Liver (tissue), 9 donors: ENCODE data around the gene SLC26A1. TPM values are rescaled to one million over a fixed set of nuclear protein-coding genes. Genes with fewer than 3 reads are reported as not detected.

Experiments used
- DNase-seq: peaks from one replicate; pipeline ENCODE4 v3.0.0-alpha.2; 2017; ENCODE audit warnings: low spot score
- H3K27ac ChIP-seq, 2 donors: one replicate each; pipeline ENCODE4 v1.7.0; 2013; ENCODE audit warnings: inconsistent platforms in 2 of 2, low read length in 2 of 2, control low read depth in 1 of 2, low read depth in 1 of 2, mild to moderate bottlenecking in 1 of 2
- H3K27me3 ChIP-seq, 4 donors: one replicate each; pipeline versions ENCODE4 v1.6.1 to v1.7.0; 2013; ENCODE audit warnings: low read length in 3 of 4, inconsistent platforms in 1 of 4, mild to moderate bottlenecking in 1 of 4, moderate library complexity in 1 of 4; ENCODE audit not compliant: control insufficient read depth in 4 of 4, insufficient read depth in 4 of 4
- H3K36me3 ChIP-seq, 4 donors: one replicate each; pipeline versions ENCODE4 v1.6.1 to v1.7.0; 2013; ENCODE audit warnings: low read length in 3 of 4, mild to moderate bottlenecking in 3 of 4, low read depth in 1 of 4, moderate library complexity in 1 of 4; ENCODE audit not compliant: control insufficient read depth in 4 of 4, insufficient read depth in 3 of 4
- H3K4me1 ChIP-seq, 4 donors: one replicate each; pipeline versions ENCODE4 v1.6.1 to v1.7.0; 2013; ENCODE audit warnings: low read length in 3 of 4, mild to moderate bottlenecking in 3 of 4, moderate library complexity in 1 of 4; ENCODE audit not compliant: control insufficient read depth in 4 of 4, insufficient read depth in 4 of 4
- H3K4me3 ChIP-seq, 3 donors: one replicate each; pipeline versions ENCODE4 v1.6.1 to v1.7.0; 2013; ENCODE audit warnings: low read length in 3 of 3, control low read depth in 1 of 3, low read depth in 1 of 3, mild to moderate bottlenecking in 1 of 3
- H3K9ac ChIP-seq, 2 donors: one replicate each; pipeline ENCODE4 v1.7.0; 2013; ENCODE audit warnings: low read length in 2 of 2, mild to moderate bottlenecking in 2 of 2, moderate library complexity in 2 of 2, control low read depth in 1 of 2, low read depth in 1 of 2
- H3K9me3 ChIP-seq, 4 donors: one replicate each; pipeline versions ENCODE4 v1.6.1 to v1.7.0; 2013; ENCODE audit warnings: low read length in 3 of 4; ENCODE audit not compliant: control insufficient read depth in 4 of 4
- ATF3 ChIP-seq: IDR thresholded peaks from 2 replicates; pipeline ENCODE4 v1.6.1; 2016; ENCODE audit warnings: antibody characterized with exemption
- EGR1 ChIP-seq, 2 donors: IDR thresholded peaks; 2 replicates each; pipeline ENCODE4 v1.6.1; 2016 to 2018; ENCODE audit warnings: antibody characterized with exemption in 2 of 2, low read depth in 2 of 2
- FOXA1 ChIP-seq: IDR thresholded peaks from 2 replicates; pipeline ENCODE4 v1.6.1; 2016; ENCODE audit warnings: antibody characterized with exemption
- FOXA2 ChIP-seq: IDR thresholded peaks from 2 replicates; pipeline ENCODE4 v1.6.1; 2016; ENCODE audit warnings: antibody characterized with exemption
- GABPA ChIP-seq, 2 donors: IDR thresholded peaks in 1 of 2; conservative IDR thresholded peaks in 1 of 2; 2 replicates each; pipeline ENCODE4 v1.6.1; 2016; ENCODE audit warnings: antibody characterized with exemption in 2 of 2, mild to moderate bottlenecking in 1 of 2, moderate library complexity in 1 of 2
- HNF4A ChIP-seq, 2 donors: conservative IDR thresholded peaks; 2 replicates each; pipeline ENCODE4 v1.6.1; 2016; ENCODE audit warnings: antibody characterized with exemption in 2 of 2, mild to moderate bottlenecking in 2 of 2
- HNF4G ChIP-seq: IDR thresholded peaks from 2 replicates; pipeline ENCODE4 v1.6.1; 2016; ENCODE audit warnings: antibody characterized with exemption
- JUND ChIP-seq, 2 donors: IDR thresholded peaks; 2 replicates each; pipeline ENCODE4 v1.6.1; 2016; ENCODE audit warnings: antibody characterized with exemption in 2 of 2
- NR2F2 ChIP-seq: IDR thresholded peaks from 2 replicates; pipeline ENCODE4 v1.6.1; 2016; ENCODE audit warnings: antibody characterized with exemption
- REST ChIP-seq: IDR thresholded peaks from 2 replicates; pipeline ENCODE4 v1.6.1; 2016; ENCODE audit warnings: antibody characterized with exemption, mild to moderate bottlenecking
- RXRA ChIP-seq, 2 donors: IDR thresholded peaks; 2 replicates each; pipeline ENCODE4 v1.6.1; 2017 to 2018; ENCODE audit warnings: antibody characterized with exemption in 2 of 2, mild to moderate bottlenecking in 1 of 2
- TAF1 ChIP-seq: conservative IDR thresholded peaks from 2 replicates; pipeline ENCODE4 v1.6.1; 2016; ENCODE audit warnings: antibody characterized with exemption, mild to moderate bottlenecking
- YY1 ChIP-seq: IDR thresholded peaks from 2 replicates; pipeline ENCODE4 v1.6.1; 2016; ENCODE audit warnings: antibody characterized with exemption, mild to moderate bottlenecking
- WGBS: extraction: QIAGEN DNeasy Blood & Tissue Kit; methylation state at CpG from one replicate; pipeline ENCODE4 v1.1.7; 2013; 5-methylcytosine and 5-hydroxymethylcytosine counted together
- polyA plus RNA-seq, 2 donors: library from polyadenylated mRNA; stranded (reverse) in 1 of 2; unstranded in 1 of 2; fragments of 200-250 nt in 1 of 2; fragments of >200 nt in 1 of 2; fragmentation: Nextera tagmentation in 1 of 2; extraction: Ambion mirVana in 1 of 2; gene quantifications; one replicate each; pipeline versions ENCODE4 v1.2.1 to v1.2.3, GENCODE V29; 2013 to 2015
- total RNA-seq, 2 donors: library from RNA; depleted of rRNA; stranded (reverse); fragments of >200 nt; gene quantifications; one replicate each; pipeline ENCODE4 v1.2.3, GENCODE V29; 2014
- TF ChIP-seq, protein P1 (sequence below): IDR thresholded peaks from 2 replicates; pipeline ENCODE4 v1.6.1; 2016; ENCODE audit warnings: antibody characterized with exemption
- TF ChIP-seq, protein P2 (sequence below): IDR thresholded peaks from 2 replicates; pipeline ENCODE4 v1.6.1; 2016; ENCODE audit warnings: antibody characterized with exemption
- TF ChIP-seq, protein P3 (sequence below): fragments of 150-350 bp; IDR thresholded peaks from 2 replicates; pipeline ENCODE4 v1.5.1; 2017; ENCODE audit warnings: improper control_type of control experiment, low read depth, low read length; ENCODE audit not compliant: missing input control
- donor health status: healthy.
- donor health status: healthy.
- donor health status: healthy.
- donor health status: healthy.
- donor health status: healthy.

The SLC26A1 gene
- total and polyA plus RNA-seq, 4 donors: 5.1 to 41.0 (median 26.3) TPM

DNA sequence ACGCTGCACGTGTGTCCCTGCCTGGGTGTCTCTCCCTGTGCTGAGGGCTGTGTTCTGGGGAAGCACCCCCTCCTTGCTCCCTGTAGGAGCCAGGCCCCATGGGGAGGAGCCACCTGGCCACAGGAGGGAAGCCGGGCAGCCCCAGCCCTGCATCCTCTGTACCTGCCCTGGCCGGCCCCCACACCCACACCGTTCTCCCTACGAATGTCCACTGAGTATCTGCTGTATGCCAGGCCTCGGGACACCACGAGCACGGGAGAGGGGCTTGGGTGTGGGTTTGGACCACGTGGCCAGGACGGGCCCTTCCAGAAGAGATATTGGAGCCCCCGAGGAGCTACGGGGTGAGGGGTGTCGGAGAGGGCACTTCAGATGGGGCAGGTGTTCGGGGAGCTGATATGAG, 24.5 kb upstream of the SLC26A1 start:
- H3K9ac ChIP-seq: no peak overlapping the region
- no peak overlapping the region for H3K27ac ChIP-seq
- no peaks in the 10 kb centered on the region for H3K27me3 ChIP-seq
- no peak overlapping the region for H3K4me3 ChIP-seq
- DNase-seq: no peak
- no peaks in the 10 kb centered on the region for H3K9me3 ChIP-seq
- TF ChIP-seq, protein P1, sequence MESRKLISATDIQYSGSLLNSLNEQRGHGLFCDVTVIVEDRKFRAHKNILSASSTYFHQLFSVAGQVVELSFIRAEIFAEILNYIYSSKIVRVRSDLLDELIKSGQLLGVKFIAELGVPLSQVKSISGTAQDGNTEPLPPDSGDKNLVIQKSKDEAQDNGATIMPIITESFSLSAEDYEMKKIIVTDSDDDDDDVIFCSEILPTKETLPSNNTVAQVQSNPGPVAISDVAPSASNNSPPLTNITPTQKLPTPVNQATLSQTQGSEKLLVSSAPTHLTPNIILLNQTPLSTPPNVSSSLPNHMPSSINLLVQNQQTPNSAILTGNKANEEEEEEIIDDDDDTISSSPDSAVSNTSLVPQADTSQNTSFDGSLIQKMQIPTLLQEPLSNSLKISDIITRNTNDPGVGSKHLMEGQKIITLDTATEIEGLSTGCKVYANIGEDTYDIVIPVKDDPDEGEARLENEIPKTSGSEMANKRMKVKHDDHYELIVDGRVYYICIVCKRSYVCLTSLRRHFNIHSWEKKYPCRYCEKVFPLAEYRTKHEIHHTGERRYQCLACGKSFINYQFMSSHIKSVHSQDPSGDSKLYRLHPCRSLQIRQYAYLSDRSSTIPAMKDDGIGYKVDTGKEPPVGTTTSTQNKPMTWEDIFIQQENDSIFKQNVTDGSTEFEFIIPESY: no peak
- no peak for TF ChIP-seq REST
- TF ChIP-seq, protein P2, sequence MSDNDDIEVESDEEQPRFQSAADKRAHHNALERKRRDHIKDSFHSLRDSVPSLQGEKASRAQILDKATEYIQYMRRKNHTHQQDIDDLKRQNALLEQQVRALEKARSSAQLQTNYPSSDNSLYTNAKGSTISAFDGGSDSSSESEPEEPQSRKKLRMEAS: no peak
- TF ChIP-seq, protein P3, sequence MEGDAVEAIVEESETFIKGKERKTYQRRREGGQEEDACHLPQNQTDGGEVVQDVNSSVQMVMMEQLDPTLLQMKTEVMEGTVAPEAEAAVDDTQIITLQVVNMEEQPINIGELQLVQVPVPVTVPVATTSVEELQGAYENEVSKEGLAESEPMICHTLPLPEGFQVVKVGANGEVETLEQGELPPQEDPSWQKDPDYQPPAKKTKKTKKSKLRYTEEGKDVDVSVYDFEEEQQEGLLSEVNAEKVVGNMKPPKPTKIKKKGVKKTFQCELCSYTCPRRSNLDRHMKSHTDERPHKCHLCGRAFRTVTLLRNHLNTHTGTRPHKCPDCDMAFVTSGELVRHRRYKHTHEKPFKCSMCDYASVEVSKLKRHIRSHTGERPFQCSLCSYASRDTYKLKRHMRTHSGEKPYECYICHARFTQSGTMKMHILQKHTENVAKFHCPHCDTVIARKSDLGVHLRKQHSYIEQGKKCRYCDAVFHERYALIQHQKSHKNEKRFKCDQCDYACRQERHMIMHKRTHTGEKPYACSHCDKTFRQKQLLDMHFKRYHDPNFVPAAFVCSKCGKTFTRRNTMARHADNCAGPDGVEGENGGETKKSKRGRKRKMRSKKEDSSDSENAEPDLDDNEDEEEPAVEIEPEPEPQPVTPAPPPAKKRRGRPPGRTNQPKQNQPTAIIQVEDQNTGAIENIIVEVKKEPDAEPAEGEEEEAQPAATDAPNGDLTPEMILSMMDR: no peak
- no peak for TF ChIP-seq RXRA (IDR thresholded peaks at IDR 0.05)
- no peak for TF ChIP-seq GABPA (IDR thresholded peaks at IDR 0.05 in 1 of 2, conservative IDR thresholded peaks at IDR 0.05 in 1 of 2)
- no peak for TF ChIP-seq ATF3
- TF ChIP-seq HNF4G: no peak
- TF ChIP-seq NR2F2: no peak
- TF ChIP-seq JUND (IDR thresholded peaks at IDR 0.05): no peak
- no peak for TF ChIP-seq EGR1 (IDR thresholded peaks at IDR 0.05; ENCODE audit: low read depth in 2 of 2)
- TF ChIP-seq FOXA2: no peak
- TF ChIP-seq YY1: no peak
- TF ChIP-seq FOXA1: no peak
- TF ChIP-seq TAF1: no peak
- H3K4me1 ChIP-seq: peaks cover 5 to 12% (median 10%) of the 10 kb centered on the region in 4 donors
- H3K36me3 ChIP-seq: peaks cover 0 to 11% (median 0%) of the 10 kb centered on the region in 4 donors
- 92% methylated on average over 15 of the region's 15 CpGs for WGBS

- no peak overlapping the region for H3K4me3 ChIP-seq
- H3K9me3 ChIP-seq: no peaks in the 10 kb centered on the region
- H3K9ac ChIP-seq: no peak overlapping the region
- TF ChIP-seq, protein P3: no peak
- no peak for TF ChIP-seq JUND (IDR thresholded peaks at IDR 0.05)
- TF ChIP-seq, protein P1: no peak
- no peak for TF ChIP-seq NR2F2
- TF ChIP-seq FOXA2: no peak
- TF ChIP-seq EGR1 (IDR thresholded peaks at IDR 0.05; ENCODE audit: low read depth in 2 of 2): no peak
- no peak for TF ChIP-seq HNF4A (conservative IDR thresholded peaks at IDR 0.05)
- TF ChIP-seq GABPA (IDR thresholded peaks at IDR 0.05 in 1 of 2, conservative IDR thresholded peaks at IDR 0.05 in 1 of 2): no peak
- WGBS: 83% methylated on average over 16 of the region's 16 CpGs
- H3K4me1 ChIP-seq: peaks cover 8 to 13% (median 12%) of the 10 kb centered on the region in 4 donors
- H3K27me3 ChIP-seq: no peaks in the 10 kb centered on the region
- H3K36me3 ChIP-seq: peaks cover 0 to 11% (median 0%) of the 10 kb centered on the region in 4 donors
- DNase-seq: no peak
- no peak overlapping the region for H3K27ac ChIP-seq
Measured at GRCh38 chr4:1017211-1017610, 24.0 kb upstream of the SLC26A1 start.
